ENCODE results near the gene NUP58. TPM values are rescaled to one million over a fixed set of nuclear protein-coding genes. Genes with fewer than 3 reads are reported as not detected.

The NUP58 gene
- total RNA-seq, 3 donors from 2014 or later = 35.0 to 81.5 (median 68.2) TPM

DNA sequence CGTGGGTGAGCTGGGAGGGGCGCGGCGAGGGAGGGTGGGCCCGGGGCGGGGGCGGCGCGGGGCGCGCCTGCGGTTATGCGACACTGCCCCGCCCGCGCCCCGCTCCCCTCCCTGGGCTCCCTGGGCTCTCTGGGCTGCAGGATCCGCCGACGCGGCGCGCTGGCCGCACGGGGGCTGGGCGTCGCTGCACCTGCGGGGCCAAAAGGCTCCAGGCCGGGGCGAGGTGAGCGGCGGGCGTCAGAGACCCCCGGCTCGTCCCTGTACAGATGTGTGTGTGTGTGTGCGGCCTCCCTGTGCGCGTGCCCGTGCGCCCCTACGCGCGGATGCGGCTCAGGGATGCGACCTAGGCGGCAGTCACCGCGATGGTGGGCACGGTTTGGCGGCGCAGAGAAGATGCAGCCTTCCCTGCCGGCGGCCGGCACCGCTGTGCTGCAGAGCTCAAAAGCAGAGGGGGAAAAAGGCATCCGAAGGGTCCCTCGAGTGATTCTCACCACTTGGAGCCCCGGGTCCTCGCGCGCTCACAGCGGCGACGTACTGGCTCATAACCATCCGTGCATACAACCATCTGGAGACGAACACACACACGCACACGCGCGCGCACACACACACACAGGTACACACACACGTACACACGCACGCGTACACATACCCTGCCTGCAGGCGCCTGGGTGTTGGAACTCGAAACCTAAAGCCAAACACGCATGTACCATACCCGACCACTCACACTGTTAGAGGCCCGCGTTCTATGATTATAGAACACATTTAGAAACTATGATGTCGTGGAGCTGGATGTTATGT is 71.1 kb downstream of the NUP58 start:
- intact Hi-C loops (cut with DNase I; ENCODE audit: low total_unique reads) = no loop called here
- peaks cover 0 to 48% of the 10 kb centered on the region in 2 donors for H3K27me3 ChIP-seq
- no peaks in the 10 kb centered on the region for H3K36me3 ChIP-seq

DNA sequence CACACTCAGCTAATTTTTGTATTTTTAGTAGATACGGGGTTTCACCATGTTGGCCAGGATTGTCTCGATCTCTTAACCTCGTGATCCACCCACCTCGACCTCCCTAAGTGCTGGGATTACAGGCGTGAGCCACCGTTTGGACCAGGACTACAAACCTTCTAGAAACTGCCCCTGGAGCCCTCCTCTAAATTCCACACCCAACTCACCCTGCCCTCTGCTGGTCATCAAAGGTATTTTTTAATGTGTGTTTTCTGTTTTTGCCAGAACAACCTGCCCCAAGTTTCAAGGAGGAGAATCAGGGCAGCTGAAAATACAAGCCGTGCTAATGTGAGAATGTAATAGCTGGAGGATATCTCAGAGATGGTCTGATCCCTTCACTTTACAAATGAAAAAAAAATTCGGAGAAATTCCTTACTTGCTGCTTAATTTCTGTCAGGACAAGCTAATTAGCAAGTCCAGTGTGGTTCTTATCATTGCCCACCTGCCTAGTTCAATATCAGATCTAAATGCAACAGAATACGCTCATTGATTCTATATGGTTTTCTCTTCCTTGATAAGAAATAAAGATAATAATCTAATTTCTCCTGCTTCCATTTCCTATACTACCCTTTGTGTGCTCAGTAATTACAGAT is 74.4 kb downstream of the NUP58 start:
- TF ChIP-seq, protein P1, sequence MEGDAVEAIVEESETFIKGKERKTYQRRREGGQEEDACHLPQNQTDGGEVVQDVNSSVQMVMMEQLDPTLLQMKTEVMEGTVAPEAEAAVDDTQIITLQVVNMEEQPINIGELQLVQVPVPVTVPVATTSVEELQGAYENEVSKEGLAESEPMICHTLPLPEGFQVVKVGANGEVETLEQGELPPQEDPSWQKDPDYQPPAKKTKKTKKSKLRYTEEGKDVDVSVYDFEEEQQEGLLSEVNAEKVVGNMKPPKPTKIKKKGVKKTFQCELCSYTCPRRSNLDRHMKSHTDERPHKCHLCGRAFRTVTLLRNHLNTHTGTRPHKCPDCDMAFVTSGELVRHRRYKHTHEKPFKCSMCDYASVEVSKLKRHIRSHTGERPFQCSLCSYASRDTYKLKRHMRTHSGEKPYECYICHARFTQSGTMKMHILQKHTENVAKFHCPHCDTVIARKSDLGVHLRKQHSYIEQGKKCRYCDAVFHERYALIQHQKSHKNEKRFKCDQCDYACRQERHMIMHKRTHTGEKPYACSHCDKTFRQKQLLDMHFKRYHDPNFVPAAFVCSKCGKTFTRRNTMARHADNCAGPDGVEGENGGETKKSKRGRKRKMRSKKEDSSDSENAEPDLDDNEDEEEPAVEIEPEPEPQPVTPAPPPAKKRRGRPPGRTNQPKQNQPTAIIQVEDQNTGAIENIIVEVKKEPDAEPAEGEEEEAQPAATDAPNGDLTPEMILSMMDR (IDR thresholded peaks at IDR 0.05) = peak; percentile 39 to 53 (median 43)
- TF ChIP-seq POLR2AphosphoS5 (IDR thresholded peaks at IDR 0.05) = no peak
- TF ChIP-seq POLR2A (IDR thresholded peaks at IDR 0.05) = no peak
- no peaks in the 10 kb centered on the region for H3K36me3 ChIP-seq
- H3K27me3 ChIP-seq = peaks cover 0 to 33% of the 10 kb centered on the region in 2 donors
- intact Hi-C loops (cut with DNase I; ENCODE audit: low total_unique reads) = no loop called here
- no peak for DNase-seq (ENCODE audit: low spot score in 2 of 2)
- no peak overlapping the region for H3K4me3 ChIP-seq
- no peaks in the 10 kb centered on the region for H3K9me3 ChIP-seq
- H3K27ac ChIP-seq = no peak overlapping the region
- no peaks in the 10 kb centered on the region for H3K4me1 ChIP-seq

More for the DNA sequence above, 71.1 kb downstream of the NUP58 start:
- no peak for DNase-seq (ENCODE audit: low spot score in 2 of 2)
- no peak overlapping the region for H3K27ac ChIP-seq
- H3K4me1 ChIP-seq = no peaks in the 10 kb centered on the region
- no peaks in the 10 kb centered on the region for H3K9me3 ChIP-seq
- H3K4me3 ChIP-seq = peak overlapping the region; percentile 12 to 59 (median 45)
- TF ChIP-seq POLR2AphosphoS5 (IDR thresholded peaks at IDR 0.05) (no peak), POLR2A (IDR thresholded peaks at IDR 0.05) (no peak)

DNA sequence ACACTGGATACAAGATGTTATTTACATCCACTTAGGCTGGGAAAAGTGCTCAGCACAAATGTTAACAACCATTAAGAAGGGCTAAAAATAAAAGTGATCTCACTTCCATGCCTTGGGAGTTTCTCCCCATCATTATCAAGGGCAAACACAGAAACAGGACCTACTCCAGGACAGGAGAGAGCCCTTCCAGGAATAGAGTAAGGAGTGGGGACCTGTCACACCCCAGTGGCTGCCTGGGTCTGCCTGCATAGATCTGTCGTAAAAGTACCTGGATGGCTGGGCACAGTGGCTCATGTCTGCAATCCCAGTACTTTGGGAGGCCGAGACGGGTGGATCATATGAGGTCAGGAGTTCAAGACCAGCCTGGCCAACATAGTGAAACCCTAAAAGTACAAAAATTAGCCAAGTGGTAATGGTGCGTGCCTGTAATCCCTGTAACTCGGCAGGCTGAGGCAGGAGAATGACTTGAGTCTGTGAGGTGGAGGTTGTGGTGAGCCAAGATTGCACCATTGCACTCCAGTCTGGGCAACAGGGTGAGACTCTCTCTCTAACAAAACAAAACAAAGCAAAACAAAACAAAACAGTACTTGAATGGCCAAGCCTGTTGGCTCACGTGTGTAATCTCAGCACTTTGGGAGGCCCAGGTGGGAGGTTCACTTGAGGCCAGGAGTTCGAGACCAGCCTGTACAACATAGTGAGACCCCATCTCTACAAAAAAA is 76.0 kb downstream of the NUP58 start:
- intact Hi-C loops (cut with DNase I; ENCODE audit: low total_unique reads) = no loop called here
- no peak for DNase-seq (ENCODE audit: low spot score in 2 of 2)
- Histone ChIP-seq H3K36me3 (no peaks in the 10 kb centered on the region), H3K4me3 (no peak overlapping the region), H3K27ac (no peak overlapping the region), H3K27me3 (peaks cover 0 to 21% of the 10 kb centered on the region in 2 donors), H3K4me1 (no peaks in the 10 kb centered on the region), H3K9me3 (no peaks in the 10 kb centered on the region)
- no peak for TF ChIP-seq POLR2AphosphoS5 (IDR thresholded peaks at IDR 0.05)
- TF ChIP-seq, protein P1 (IDR thresholded peaks at IDR 0.05) = no peak
- no peak for TF ChIP-seq POLR2A (IDR thresholded peaks at IDR 0.05)

DNA sequence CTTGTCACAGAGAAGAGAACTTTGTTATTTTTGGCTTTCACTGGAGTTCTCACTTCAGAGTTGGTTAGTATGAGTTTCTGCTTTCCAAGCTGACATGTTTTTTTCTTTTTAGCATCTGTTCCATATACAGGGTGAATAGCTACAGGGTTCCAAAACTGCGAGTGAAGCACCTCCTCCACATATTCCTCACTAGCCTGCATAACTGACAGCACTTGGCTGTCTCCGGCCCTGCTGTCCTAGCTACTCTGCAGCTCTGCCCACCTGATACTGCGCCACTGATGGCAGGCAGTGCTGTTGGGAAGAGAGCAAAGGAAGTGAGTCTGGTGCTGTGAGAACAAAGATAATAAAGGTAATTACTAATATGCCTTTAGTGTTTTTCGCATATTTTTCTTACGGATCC is 77.1 kb downstream of the NUP58 start:
- Histone ChIP-seq H3K9me3 (no peaks in the 10 kb centered on the region), H3K27ac (no peak overlapping the region), H3K27me3 (peaks cover 0 to 10% of the 10 kb centered on the region in 2 donors), H3K4me1 (no peaks in the 10 kb centered on the region), H3K4me3 (no peak overlapping the region), H3K36me3 (no peaks in the 10 kb centered on the region)
- intact Hi-C loops (cut with DNase I; ENCODE audit: low total_unique reads) = no loop called here
- no peak for DNase-seq (ENCODE audit: low spot score in 2 of 2)
- TF ChIP-seq POLR2A (IDR thresholded peaks at IDR 0.05) (no peak), POLR2AphosphoS5 (IDR thresholded peaks at IDR 0.05) (no peak)
- TF ChIP-seq, protein P1 (IDR thresholded peaks at IDR 0.05) = no peak

DNA sequence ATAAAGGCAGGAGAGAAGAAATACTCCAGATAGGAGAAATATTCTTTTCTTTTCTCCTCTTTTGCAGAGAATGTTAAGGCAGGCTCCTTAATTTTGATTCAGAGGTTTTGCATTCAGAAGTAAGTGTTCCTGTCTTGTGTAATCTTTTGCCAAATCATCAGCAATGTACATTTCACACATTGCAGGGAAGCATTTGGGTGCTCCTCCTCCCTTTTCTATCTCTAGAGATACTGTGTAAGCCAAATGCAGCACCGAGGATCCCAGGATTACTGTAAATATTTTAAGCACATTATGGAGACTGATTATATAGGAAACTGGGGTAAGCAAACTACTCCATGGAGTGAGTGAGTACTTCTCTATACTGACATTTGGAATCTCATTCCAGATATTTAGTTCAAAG is 77.6 kb downstream of the NUP58 start:
- intact Hi-C loops (cut with DNase I; ENCODE audit: low total_unique reads) = no loop called here
- TF ChIP-seq POLR2A (IDR thresholded peaks at IDR 0.05) = no peak
- TF ChIP-seq, protein P1 (IDR thresholded peaks at IDR 0.05) = no peak
- no peak for TF ChIP-seq POLR2AphosphoS5 (IDR thresholded peaks at IDR 0.05)
- Histone ChIP-seq H3K9me3 (no peaks in the 10 kb centered on the region), H3K4me3 (no peak overlapping the region), H3K27ac (no peak overlapping the region), H3K36me3 (no peaks in the 10 kb centered on the region), H3K4me1 (no peaks in the 10 kb centered on the region), H3K27me3 (peaks cover 0 to 5% of the 10 kb centered on the region in 2 donors)
- no peak for DNase-seq (ENCODE audit: low spot score in 2 of 2)

All from breast epithelium (tissue), 4 donors.